Measurements from ENCODE around the gene FOXO6.

DNA sequence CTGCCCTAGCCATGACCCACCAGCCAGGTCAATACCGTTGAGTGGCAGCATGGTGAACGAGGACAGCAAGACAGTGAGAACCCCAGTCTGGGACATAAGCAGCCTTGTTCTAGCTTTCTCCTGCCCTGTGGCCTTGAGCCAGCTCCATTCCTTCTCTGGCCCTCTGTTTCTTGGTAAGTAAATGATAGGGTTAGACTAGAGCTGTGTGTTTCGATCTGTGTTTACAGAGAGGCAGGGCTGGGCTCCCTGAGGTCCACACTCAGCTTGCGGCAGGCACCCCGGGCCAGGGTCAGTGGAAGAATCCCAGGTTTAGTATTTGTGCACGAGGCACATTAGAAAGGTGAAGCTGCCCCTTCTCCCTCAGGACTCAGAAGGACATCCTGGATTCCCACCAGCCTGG is 27.3 kb downstream of the FOXO6 start:
- TF ChIP-seq, protein P1, sequence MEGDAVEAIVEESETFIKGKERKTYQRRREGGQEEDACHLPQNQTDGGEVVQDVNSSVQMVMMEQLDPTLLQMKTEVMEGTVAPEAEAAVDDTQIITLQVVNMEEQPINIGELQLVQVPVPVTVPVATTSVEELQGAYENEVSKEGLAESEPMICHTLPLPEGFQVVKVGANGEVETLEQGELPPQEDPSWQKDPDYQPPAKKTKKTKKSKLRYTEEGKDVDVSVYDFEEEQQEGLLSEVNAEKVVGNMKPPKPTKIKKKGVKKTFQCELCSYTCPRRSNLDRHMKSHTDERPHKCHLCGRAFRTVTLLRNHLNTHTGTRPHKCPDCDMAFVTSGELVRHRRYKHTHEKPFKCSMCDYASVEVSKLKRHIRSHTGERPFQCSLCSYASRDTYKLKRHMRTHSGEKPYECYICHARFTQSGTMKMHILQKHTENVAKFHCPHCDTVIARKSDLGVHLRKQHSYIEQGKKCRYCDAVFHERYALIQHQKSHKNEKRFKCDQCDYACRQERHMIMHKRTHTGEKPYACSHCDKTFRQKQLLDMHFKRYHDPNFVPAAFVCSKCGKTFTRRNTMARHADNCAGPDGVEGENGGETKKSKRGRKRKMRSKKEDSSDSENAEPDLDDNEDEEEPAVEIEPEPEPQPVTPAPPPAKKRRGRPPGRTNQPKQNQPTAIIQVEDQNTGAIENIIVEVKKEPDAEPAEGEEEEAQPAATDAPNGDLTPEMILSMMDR (optimal IDR thresholded peaks at IDR 0.05 in 1 of 3, IDR thresholded peaks at IDR 0.05 in 1 of 3, conservative IDR thresholded peaks at IDR 0.05 in 1 of 3; ENCODE audit: extremely low read depth in 1 of 3, insufficient read depth in 2 of 3, low read length in 3 of 3), result no peak
- TF ChIP-seq EZH2 (IDR thresholded peaks at IDR 0.05; ENCODE audit: low read length), result no peak
